Hindlimb muscle (tissue), 1 donor: ENCODE results near the gene C1GALT1. TPM values are rescaled to one million over a fixed set of nuclear protein-coding genes. Genes with fewer than 3 reads are reported as not detected.
"Not testable (repeated sequence)": the region's sequence is repeated elsewhere in the genome, so short reads cannot be mapped to it uniquely, and the experiment has no call there.

Experiments used
- DNase-seq: peaks from one replicate; pipeline ENCODE4 v3.0.0-alpha.2; 2013
- polyA plus RNA-seq: library from polyadenylated mRNA; unstranded; fragments of 120-200 nt; gene quantifications from one replicate; pipeline ENCODE4 v1.2.1, GENCODE V29; 2013; ENCODE audit not compliant: insufficient read length

C1GALT1 gene
- 17.5 TPM for polyA plus RNA-seq

DNA sequence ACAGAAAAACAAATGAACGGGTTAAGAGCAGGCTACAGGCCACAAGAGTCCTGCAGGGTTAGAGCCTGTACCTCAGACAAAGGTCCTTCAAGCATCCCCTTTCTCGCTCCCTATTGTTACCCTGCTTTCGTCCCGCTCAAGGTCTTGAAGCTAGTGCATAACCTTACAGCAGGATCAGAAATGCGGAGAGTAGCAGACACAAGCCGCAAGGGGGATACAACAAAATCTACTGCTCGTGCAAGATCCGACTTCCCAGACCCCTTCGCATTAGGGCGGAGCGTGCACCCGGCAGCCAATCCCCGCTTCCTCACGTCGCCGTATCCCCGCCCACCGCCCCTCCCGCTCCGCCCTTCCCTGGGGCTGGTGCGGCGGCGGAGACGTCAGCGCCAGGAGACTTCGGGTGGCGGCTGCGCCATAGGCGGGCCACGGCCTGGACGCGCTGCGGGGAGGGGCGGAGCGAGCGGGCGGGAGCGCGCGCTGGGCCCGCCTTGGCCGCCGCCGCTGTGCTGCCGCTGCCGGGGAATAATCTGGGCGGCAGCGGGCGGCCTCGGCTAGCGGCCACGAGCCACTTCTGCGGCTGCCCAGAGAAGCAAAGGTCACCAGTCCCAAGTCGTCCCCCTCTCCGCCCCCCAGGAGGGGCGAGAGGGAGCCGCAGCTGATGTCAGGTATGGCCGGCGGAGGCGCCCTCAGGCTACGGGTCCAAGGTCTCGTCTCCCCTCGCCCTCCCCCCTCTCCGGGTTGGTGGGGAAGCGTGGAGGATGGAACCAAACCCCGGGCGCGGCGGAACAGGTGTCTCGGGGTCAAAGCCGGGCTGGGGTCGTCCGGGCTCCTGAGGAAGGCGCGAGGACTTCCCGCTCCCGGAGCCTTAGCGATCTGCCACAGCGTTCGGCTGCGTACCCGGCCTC, at the start of gene C1GALT1:
Gene C1GALT1 (plus strand): TSS at position 389 of the 905 bp plus-strand sequence. CDS start 51,776 bp downstream, outside the sequence.
- DNase-seq: peak; percentile 98

DNA sequence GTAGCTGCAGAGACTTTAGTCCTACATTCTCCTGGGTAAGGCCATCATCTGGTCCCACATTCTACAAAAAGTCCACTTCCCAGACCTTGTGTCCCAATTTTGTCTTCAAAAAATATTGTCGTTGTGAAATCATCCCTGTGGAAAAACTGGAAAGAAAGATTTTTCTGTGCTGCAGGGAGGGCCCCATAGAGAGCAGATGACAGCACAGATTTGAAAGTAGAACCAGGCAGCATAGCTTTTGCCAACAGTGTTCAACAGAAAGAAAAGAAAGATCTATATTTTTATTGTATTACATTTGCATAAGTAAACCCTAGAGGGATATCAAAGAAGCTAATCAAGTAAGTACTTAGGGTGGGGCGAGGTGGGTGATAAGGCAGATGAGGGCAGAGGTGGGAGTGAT, 48.3 kb upstream of the C1GALT1 start:
- DNase-seq: no peak

DNA sequence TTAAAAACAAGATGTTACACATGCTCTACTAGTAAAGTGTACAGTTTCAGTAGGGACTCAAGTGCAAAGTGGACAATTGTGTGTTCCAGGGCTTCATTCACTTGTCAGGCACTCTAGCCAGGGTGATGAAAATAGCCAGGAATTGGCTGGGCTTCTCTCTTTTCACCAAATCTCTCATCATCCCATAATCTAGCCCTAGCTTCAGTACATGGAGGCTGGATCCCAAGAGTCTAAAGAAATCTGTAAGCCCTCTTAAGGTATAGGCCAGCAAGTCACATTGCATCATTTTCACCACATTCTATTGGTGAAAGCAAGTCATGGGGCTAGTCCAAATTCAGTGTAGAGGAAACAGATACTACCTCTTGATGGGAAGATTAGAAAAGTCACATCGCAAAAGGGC, 47.3 kb upstream of the C1GALT1 start:
- DNase-seq: no peak

DNA sequence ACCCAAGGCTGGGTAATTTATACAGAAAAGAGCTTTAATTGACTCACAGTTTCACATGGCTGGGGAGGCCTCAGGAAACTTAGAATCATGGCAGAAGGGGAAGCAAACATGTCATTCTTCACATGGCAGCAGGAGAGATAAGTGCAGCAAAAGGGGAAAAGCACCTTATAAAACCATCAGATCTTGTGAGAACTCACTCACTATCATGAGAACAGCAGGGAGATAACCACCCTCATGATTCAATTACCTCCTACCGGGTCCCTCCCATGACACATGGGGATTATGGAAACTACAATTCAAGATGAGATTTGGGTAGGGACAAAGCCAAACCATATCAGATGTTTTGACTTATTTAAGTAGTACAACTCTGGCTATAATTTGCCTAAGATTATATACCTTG, 46.4 kb upstream of the C1GALT1 start:
- not testable (repeated sequence) for DNase-seq

DNA sequence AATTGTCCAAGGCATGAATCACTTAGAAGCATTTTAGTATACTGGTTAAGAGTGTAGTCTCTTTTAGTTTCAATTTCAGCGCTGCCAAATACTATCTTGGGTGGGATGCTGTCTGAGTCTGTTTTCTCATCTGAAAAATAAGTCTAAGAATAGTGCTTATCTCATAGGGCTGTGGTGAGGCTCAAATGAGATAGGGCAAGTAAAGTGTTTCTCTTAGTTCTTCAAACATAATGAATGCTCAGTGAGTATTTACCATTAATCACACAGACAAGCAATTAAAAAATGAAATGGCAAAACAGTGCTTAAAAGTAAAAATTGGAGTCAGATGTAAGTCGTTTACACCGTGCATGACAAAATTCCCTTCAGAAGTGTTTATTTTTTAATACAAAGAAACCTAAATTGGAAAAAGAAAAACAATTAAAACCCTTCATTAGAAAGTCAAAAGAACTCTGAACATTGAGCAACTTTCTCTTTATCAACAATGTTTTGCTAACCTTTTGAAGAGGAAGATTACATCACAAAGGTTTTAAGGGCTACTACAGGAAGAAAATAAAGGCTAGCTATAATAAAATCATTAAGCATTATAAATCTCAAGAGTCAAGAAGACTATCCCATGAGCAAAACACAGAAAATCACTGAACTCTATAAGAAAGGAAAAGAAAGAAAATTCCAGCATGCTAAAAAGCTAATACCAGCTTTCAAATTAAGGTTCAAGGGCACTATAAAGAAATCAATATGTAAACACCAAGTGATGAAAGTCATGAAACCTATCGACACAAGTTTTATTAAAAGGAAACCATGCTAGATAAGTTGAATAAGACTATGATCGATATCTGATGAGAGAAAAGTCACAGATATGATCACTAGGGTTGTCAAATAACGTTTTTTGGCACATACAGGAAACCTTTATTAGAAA, 45.6 kb upstream of the C1GALT1 start:
- no peak for DNase-seq

DNA sequence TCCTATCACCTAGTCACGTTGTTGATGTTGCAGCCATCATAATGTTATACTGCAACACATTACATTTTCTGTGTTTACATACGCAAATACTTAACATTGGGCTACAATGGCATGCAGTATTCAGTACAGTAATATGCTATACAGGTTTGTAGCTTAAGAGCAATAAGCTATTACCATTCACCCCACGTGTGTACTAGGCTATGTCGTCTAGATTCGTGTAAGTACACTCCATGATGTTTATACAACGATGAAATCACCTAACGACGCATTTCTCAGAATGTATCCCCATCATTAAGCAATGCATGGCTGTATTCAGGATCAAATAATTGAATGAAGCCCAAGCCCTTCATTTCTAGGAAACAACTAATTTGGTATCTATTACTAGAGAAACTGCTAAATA, 43.4 kb upstream of the C1GALT1 start:
- no peak for DNase-seq

DNA sequence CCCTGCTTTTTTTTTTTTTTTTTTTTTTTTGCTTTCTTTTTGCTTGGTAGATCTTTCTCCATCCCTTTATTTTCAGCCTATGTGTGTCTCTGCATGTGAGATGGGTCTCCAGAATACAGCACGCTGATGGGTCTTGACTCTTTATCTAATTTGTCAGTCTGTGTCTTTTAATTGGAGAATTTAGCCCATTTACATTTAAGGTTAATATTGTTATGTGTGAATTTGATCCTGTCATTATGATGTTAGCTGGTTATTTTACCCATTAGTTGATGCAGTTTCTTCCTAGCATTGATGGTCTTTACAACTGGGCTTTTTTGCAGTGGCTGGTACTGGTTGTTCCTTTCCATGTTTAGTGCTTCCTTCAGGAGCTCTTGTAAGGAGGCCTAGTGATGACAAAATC, 38.9 kb upstream of the C1GALT1 start:
- not testable (repeated sequence) for DNase-seq

DNA sequence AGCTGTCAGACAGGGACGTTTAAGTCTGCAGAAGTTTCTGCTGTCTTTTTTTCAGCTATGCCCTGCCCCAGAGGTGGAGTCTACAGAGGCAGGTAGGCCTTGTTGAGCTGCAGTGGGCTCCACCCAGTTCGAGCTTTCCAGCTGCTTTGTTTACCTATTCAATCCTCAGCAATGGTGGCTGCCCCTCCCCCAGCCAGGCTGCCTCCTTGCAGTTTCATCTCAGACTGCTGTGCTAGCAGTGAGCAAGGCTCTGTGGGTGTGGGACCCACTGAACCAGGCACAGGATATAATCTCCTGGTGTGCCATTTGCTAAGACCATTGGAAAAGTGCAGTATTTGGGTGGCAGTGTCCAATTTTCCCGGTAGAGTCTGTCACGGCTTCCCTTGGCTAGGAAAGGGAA, 37.2 kb upstream of the C1GALT1 start:
- DNase-seq: not testable (repeated sequence)

DNA sequence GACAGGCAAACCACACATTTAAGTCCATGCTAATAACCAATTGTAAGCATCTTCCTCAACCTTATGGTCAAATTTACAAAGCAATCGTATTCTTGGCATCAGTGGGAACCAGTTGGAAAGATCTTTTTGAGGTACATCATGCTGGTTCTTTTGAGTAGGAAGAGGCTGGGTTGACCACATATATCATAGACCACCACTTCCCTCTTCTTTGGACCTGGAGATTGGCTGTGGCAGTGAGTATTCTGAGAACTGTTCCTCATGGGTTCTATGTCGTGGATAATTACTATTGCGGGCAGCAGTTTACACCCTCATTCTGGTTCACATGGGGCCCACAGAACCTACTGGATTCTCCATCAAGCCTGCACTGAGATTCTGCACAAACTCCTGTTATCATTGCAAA, 35.5 kb upstream of the C1GALT1 start:
- DNase-seq: no peak

DNA sequence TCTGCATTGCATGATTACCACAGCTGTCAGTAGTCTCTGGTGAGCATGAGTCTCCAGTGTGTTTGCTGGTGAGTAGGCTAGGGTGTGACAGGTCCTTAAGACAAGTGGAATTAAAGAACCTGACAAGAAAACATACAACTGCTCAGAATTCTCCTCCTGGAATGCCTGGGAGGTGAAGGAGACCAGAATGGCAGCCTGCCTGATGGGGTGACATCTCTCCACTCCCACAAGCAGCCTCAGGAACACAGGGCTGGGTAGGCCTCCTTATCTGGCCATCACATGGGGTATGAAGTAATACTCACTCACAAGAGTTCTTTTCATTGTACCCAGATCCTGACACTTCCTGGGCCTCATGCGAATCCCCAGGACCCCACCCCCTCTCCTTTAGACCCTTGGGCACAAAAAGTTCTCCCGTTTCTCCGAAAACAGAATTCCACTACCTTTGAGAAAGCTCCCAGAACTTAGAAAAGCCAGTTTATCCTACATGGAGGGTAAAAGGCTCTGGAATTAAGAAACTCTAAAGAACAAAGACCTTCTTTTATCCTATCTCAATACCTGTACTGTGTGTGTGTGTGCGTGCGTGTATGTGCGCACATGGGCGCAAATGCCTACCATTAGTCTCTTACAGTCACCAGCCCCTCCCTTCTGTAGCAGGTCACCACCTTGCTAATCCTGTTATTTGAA, 33.4 kb upstream of the C1GALT1 start:
- DNase-seq: no peak

DNA sequence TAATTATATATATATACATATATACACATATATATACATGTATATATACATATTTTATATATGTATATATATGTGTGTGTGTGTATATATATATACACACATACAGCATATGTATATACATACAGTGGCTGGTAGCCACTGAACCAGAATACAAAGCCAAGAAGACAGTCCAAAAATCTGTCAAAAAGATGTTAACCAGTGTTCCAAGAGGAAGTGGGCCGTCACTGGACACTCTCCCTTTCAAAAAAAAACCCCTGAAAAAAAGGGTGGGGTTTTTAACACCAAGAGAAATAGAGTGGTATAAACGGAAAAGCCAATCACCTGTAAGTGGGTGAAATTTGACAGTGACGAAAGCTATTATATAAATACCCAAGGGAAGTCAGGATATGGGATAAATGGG, 31.1 kb upstream of the C1GALT1 start:
- DNase-seq: no peak

DNA sequence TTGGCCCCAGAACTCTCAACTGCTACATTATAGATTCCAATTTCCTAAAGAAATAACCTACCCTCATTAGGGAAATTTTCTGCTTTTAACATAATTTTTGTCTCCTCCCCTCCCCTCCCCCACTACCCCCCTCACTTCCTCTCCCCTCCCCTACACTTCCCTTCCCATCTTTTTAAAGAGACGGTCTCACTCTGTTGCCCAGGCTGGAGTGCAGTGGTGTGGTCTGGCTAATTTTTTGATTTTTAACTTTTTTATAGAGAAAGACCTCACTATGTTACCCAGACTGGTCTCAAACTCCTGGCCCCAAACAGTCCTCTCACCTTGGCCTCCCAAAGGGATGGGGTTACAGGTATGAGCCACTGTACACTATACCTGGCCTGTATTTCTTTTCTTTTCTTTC, 30.5 kb upstream of the C1GALT1 start:
- DNase-seq: no peak

DNA sequence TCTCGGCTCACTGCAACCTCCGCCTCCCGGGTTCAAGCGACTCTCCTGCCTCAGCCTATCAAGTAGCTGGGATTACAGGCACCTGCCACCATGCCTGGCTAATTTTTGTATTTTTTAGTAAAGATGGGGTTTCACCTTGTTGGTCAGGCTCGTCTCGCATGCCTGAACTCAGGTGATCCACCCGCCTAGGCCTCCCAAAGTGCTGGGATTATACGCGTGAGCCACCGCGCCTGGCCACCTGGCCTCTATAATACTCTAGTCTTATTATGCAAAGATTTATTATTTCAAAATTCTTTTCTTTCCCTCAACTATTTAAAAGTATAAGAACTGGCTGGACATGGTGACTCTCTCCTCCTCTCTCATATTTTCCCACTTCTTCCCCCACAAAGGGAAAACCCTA, 30.0 kb upstream of the C1GALT1 start:
- no peak for DNase-seq

DNA sequence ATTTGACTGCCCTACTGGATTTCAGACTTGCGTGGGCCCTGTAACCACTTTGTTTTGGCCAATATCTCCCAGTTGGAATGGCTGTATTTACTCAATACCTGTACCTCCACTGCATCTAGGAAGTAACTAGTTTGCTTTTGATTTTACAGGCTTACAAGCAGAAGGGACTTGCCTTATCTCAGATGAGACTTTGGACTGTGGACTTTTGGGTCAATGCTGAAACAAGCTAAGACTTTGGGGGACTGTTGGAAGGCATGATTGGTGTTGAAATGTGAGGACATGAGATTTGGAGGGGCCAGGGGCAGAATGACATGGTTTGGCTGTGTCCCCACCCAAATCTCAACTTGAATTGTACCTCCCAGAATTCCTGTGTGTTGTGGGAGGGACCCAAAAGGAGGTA, 28.0 kb upstream of the C1GALT1 start:
- not testable (repeated sequence) for DNase-seq

DNA sequence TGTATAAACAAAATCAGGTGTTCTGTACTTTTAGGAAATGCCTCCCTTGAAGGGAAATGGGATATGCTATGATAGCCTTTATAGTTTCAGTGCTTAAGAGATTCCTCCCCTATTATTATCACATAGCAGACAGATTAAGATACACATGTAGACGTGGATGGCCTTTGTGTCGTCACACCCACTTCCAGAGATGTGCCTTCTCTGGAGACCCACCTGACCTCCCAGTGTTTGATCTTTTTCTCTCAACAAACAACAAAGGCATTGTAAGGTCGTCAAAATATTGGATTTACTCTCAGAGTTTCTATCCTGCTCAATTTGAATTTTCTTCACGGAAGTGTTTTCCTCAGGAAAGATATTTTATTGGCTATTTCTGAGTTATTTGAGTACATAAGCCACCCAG, 25.7 kb upstream of the C1GALT1 start:
- DNase-seq: no peak

DNA sequence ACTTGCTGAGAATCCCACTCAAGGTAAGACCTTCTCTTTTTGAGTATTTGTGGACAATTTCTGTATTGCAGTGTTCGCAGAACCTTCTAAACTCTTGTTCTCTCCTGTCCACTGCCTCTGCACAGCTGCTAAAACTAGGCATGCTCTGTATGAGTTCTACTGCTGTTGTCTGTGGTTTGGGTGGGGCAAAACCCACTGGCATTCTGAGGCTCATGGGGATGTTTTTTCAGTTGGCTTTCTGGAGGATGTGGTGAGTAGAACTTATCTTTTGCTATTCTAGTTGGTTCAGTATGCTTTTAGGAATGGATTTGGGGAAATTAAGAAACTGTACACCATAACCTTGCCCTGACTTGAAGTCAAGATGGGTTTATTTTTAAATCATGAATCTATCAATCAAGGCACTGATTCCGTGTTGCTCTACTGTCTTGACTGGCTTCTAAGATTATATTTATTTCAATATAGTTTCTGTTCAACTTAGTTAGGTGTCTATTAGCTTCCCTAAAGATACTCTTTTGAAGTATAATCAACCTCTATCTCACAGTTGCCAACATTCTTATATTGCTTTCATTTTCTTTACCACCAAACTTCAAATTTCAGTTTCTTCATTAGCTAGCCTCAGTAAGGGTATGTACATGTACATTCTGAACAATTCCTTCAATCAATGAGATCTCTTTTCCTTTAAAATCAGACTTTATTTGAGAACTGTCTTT, 25.0 kb upstream of the C1GALT1 start:
- DNase-seq: no peak

DNA sequence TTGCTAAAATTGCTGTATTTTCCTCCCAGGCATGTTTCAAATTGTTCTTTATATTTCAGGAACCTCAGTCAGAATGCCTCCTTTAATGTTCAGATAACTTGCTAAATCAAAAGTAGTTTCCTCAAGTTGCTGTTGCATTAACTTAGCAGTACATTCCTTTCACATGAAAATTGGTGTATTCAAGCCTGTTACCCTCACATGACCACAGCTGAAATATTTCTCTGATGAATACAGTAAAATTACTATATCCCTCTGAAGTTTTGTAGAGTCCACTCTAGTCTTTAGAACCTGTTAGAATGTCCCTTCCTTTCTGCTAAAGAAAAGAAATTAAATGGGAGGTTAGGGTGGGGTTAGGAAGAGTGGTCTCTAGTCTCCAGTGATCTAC, 24.5 kb upstream of the C1GALT1 start:
- DNase-seq: no peak

DNA sequence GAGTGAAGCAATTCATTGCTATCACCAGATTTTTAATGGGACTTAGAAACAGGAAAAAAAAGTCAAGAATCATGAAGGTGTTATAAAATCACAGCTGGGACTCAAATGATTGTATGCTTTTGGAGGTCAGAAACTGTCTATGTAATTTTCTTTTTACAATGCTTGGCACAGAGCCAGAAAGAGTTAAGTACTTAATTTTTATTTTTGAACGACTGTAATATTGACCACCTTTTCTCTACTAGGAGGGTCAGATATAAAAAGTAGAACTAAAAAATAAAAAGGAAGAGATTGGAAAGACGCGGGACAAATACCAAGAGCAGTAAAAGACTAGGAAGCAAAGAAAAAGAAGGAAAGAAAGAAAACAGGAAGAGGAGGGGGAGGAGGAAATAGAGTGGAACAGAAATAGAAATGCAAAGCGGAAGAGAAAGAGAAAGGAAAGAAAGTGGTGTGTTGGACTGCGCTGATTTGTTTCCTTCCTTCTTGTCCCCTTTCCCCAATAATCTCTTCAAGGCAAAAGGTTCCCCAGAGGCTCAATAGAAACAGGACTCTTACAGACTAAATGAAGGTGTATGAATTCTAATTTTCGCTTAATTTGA, 23.2 kb upstream of the C1GALT1 start:
- no peak for DNase-seq

DNA sequence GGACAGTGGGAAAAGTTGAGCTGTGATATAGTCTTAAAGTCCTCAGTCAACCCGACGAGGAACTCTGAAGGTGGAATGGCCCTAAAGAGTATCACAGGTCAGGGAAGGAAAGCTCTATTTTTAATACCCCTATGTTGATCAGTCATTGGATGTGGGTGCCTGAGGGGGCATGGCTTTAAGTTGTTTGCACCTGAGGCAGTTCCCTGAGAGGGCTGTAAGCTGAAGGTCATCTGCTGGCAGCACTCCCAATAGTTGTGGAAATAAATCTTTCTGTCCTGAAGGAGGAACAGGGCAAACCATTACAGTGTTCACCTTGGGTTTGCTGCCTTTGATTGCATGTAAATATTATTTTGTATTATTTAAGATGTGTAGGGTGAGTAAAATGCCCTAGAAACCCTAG, 17.8 kb upstream of the C1GALT1 start:
- DNase-seq: no peak

DNA sequence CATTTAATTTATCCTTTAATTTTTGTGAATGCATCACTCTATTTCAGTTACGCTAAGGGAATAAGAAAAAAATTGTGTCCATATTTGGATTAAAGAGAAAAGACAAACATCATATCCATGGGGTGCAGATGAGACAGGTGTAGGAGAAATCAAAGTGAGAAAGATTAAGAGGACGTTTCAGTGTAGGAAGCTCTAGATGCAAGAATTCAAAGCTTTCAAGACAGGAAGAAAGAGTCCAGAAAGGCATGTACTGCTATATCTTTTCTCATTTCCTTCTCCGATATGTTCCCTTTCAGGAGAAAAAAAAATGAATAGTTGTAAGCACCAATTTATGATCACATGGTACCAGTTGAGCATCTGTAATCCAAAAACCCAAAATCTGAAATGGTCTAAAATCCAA, 17.0 kb upstream of the C1GALT1 start:
- DNase-seq: no peak

DNA sequence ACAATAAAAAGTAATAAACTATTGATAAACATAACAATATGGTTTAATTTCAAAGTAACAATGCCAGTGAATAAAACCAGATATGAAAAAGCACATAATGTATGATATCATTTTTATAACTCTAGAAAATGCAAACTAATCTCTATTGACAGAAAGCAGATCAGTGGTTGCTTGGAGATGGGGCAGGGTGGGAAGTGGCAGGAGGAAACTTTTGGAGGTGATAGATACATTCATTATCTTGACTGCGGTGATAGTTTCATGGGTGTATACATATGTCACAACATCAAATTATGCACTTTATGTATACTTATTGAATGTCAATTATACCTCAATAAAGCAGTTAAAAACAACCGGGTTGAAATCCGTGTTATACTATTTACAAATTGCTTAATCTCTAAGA, 16.0 kb upstream of the C1GALT1 start:
- no peak for DNase-seq

DNA sequence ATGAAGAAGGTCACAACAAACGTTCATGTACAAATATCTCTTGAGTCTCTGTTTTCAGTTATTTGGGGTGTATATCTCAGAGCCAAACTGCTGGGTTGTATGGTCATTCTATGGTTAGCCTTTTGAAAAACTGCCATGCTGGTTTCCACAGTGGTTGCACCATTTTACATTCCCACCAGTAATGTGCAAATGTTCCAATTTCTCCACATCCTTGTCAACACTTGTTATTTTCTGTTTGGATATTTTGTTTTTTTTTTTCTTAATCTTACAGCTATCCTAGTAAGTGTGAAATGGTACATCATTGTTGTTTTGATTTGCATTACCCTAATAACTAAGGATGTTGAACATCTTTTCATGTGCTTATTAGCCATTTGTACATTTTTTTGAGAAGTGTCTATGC, 13.0 kb upstream of the C1GALT1 start:
- no peak for DNase-seq
